H1 (cell line): ENCODE data around the gene OGDHL. TPM values are rescaled to one million over a fixed set of nuclear protein-coding genes. Genes with fewer than 3 reads are reported as not detected.

Experiments used
- FOSL1 ChIP-seq: IDR thresholded peaks from 2 replicates; pipeline ENCODE4 v1.6.1; 2011; ENCODE audit warnings: mild to moderate bottlenecking, low read depth, low read length, moderate library complexity; ENCODE audit not compliant: insufficient read depth
- MAFK ChIP-seq: IDR thresholded peaks from 2 replicates; pipeline ENCODE4 v1.6.1; 2012; ENCODE audit warnings: low read depth, mild to moderate bottlenecking, improper control_type of control experiment, low read length
- TCF12 ChIP-seq: IDR thresholded peaks from 2 replicates; pipeline ENCODE4 v1.6.1; 2011; ENCODE audit warnings: low read depth, mild to moderate bottlenecking, low read length
- polyA plus RNA-seq, 7 experiments: library from polyadenylated mRNA; depleted of rRNA in 3 of 7; stranded (reverse) in 5 of 7; unstranded in 2 of 7; fragments of >200 nt in 5 of 7; fragments of 200-250 nt in 2 of 7; gene quantifications; 1 replicate in 5 of 7; 2 replicates in 1 of 7; 4 replicates in 1 of 7; pipeline versions ENCODE4 v1.2.1 to v1.2.3, GENCODE V29; 2011 to 2013; ENCODE audit warnings: missing spikeins in 2 of 7, mixed read lengths in 2 of 7
- total RNA-seq: library from RNA; stranded (reverse); fragmentation: NEBNext Ultra II Directional; extraction: Animal tissue kit (Norgen Biotek cat#: 25700); gene quantifications from 2 replicates; pipeline ENCODE4 v1.2.1, GENCODE V29; 2021
- TF ChIP-seq, protein P1 (sequence below): fragments of 300-600 bp; sonication (generic); IDR thresholded peaks from 2 replicates; pipeline ENCODE4 v1.7.1; 2012; ENCODE audit warnings: low read length, moderate library complexity, mild to moderate bottlenecking, inconsistent platforms; ENCODE audit not compliant: insufficient replicate concordance

OGDHL gene
- total and polyA plus RNA-seq, 2 of the 8 experiments (the other 6 are each of a cell fraction or from before 2014, with no cell fraction given) = 16.1 to 16.6 TPM

DNA sequence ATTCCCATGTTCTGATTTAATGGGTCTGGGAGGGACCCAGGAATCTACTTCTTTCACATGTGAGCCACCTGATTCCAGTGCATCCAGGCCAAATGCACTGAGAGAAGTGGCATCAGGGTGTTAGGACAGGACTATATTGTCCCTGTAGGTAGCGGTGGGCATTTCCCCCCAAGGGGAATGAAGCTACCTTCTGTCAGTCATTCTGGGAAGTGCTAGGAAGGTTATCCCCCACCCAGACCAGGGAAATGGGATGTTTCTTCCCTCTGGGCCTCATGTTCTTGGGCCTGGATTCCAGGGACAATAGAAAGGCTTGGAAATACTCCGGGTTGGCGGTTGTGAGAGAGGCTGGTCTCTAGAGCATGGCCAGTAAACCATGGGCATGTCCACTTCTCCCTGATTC is 61.9 kb downstream of the OGDHL start (continued):
- TF ChIP-seq, protein P1, sequence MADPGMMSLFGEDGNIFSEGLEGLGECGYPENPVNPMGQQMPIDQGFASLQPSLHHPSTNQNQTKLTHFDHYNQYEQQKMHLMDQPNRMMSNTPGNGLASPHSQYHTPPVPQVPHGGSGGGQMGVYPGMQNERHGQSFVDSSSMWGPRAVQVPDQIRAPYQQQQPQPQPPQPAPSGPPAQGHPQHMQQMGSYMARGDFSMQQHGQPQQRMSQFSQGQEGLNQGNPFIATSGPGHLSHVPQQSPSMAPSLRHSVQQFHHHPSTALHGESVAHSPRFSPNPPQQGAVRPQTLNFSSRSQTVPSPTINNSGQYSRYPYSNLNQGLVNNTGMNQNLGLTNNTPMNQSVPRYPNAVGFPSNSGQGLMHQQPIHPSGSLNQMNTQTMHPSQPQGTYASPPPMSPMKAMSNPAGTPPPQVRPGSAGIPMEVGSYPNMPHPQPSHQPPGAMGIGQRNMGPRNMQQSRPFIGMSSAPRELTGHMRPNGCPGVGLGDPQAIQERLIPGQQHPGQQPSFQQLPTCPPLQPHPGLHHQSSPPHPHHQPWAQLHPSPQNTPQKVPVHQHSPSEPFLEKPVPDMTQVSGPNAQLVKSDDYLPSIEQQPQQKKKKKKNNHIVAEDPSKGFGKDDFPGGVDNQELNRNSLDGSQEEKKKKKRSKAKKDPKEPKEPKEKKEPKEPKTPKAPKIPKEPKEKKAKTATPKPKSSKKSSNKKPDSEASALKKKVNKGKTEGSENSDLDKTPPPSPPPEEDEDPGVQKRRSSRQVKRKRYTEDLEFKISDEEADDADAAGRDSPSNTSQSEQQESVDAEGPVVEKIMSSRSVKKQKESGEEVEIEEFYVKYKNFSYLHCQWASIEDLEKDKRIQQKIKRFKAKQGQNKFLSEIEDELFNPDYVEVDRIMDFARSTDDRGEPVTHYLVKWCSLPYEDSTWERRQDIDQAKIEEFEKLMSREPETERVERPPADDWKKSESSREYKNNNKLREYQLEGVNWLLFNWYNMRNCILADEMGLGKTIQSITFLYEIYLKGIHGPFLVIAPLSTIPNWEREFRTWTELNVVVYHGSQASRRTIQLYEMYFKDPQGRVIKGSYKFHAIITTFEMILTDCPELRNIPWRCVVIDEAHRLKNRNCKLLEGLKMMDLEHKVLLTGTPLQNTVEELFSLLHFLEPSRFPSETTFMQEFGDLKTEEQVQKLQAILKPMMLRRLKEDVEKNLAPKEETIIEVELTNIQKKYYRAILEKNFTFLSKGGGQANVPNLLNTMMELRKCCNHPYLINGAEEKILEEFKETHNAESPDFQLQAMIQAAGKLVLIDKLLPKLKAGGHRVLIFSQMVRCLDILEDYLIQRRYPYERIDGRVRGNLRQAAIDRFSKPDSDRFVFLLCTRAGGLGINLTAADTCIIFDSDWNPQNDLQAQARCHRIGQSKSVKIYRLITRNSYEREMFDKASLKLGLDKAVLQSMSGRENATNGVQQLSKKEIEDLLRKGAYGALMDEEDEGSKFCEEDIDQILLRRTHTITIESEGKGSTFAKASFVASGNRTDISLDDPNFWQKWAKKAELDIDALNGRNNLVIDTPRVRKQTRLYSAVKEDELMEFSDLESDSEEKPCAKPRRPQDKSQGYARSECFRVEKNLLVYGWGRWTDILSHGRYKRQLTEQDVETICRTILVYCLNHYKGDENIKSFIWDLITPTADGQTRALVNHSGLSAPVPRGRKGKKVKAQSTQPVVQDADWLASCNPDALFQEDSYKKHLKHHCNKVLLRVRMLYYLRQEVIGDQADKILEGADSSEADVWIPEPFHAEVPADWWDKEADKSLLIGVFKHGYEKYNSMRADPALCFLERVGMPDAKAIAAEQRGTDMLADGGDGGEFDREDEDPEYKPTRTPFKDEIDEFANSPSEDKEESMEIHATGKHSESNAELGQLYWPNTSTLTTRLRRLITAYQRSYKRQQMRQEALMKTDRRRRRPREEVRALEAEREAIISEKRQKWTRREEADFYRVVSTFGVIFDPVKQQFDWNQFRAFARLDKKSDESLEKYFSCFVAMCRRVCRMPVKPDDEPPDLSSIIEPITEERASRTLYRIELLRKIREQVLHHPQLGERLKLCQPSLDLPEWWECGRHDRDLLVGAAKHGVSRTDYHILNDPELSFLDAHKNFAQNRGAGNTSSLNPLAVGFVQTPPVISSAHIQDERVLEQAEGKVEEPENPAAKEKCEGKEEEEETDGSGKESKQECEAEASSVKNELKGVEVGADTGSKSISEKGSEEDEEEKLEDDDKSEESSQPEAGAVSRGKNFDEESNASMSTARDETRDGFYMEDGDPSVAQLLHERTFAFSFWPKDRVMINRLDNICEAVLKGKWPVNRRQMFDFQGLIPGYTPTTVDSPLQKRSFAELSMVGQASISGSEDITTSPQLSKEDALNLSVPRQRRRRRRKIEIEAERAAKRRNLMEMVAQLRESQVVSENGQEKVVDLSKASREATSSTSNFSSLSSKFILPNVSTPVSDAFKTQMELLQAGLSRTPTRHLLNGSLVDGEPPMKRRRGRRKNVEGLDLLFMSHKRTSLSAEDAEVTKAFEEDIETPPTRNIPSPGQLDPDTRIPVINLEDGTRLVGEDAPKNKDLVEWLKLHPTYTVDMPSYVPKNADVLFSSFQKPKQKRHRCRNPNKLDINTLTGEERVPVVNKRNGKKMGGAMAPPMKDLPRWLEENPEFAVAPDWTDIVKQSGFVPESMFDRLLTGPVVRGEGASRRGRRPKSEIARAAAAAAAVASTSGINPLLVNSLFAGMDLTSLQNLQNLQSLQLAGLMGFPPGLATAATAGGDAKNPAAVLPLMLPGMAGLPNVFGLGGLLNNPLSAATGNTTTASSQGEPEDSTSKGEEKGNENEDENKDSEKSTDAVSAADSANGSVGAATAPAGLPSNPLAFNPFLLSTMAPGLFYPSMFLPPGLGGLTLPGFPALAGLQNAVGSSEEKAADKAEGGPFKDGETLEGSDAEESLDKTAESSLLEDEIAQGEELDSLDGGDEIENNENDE = no peak
- TF ChIP-seq TCF12 (no peak), MAFK (no peak), FOSL1 (no peak)
